Activated T-helper 1 cell treated with anti-CD3 and anti-CD28 coated beads, Interleukin-2, amount 50 U/mL, for 16 hours (primary cell): ENCODE data around the gene DUSP22.
"Not testable (repeated sequence)": the region's sequence is repeated elsewhere in the genome, so short reads cannot be mapped to it uniquely, and the experiment has no call there.

Experiments
- DNase-seq, 2 donors: peaks; one replicate each; pipeline ENCODE4 v3.0.0-alpha.2; 2020; ENCODE audit warnings: low read depth in 1 of 2, low spot score in 1 of 2

The DUSP22 gene, protein sequence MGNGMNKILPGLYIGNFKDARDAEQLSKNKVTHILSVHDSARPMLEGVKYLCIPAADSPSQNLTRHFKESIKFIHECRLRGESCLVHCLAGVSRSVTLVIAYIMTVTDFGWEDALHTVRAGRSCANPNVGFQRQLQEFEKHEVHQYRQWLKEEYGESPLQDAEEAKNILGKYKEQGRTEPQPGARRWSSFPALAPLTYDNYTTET

DNA sequence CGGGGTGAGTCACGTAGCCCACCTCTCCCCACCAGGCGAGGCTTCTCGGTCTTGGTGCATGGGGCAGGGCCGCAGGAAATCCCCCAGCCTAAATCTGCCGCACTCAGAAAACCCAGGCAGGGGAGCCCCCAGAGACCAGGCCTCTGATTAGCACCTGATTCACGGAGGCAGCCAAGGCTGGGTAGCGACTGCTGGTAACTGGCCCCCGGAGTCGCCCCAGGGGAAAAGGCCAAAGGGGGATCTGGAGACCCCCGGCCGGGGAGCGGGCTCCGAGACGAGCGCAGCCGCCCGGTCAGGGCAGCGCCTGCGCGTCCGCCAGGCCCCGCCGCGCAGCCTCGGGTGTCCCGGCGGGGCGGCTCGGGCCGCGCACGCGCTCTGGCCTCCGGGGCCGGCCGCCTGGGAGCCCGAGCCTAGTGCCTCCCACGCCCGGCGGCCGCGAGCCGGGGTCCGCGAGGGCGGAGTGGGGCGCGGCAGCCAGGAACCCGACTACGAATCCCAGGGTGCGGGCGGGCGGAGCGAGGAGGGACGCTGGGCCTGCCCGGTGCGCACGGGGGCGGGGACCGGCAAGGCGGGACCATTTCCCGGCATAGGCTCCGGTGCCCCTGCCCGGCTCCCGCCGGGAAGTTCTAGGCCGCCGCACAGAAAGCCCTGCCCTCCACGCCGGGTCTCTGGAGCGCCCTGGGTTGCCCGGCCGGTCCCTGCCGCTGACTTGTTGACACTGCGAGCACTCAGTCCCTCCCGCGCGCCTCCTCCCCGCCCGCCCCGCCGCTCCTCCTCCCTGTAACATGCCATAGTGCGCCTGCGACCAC is at the start of gene DUSP22:
Gene DUSP22 (plus strand): TSS at position 791 of the 809 bp plus-strand sequence. CDS start 53 bp downstream, outside the sequence.
- peak; percentile 53 to 70 for DNase-seq

DNA sequence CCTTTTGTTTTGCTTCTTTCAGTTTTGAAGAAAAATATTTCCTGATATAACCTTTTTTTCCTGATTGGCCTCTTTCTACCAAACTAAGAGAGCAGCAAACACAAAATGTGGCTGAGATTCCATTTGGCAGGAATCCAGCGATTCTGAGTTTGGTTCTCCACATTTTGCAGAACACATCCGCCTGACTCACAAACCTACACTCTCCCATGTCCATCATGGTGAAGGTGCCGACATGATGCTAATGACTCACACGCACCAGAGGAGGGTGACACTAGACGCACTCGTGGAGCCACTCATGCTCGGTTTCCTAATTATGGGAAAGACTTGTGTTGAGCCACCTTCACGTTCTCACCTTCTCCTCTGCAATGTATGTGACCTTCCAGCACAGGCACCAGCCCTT is 45.9 kb upstream of the DUSP22 start:
- DNase-seq: no peak

DNA sequence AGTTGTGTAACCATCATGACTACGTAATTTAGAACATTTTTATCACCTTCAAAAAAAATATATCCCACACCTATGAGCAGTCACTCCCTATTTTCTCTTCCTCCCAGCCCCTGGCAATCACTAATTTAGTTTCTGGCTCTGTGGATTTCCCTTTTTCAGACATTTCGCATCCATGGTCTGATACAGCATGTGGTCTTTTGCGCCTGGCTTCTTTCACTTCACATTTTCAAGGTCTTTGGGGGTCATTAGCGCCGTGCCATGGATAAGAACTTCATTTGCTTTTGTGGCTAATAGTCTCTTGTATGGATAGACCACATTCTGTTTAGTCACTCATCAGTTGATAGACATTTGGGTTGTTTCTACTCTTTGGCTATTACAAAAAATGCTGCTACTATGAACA is 44.9 kb upstream of the DUSP22 start:
- no peak for DNase-seq

DNA sequence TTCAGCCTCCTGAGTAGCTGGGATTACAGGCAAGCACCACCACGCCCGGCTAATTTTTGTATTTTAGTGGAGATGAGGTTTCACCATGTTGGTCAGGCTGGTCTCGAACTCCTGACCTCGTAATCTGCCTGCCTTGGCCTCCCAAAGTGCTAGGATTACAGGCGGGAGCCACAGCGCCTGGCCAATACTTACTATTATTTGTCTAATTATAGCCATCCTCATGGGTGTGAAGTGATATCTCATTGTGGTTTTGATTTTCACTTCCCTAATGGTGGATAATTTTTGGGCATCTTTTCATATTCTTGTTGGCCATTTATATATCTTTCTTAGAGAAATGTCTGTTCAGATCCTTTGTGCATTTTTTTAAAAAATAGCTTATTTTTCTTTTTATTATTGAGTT is 44.2 kb upstream of the DUSP22 start:
- not testable (repeated sequence) for DNase-seq

DNA sequence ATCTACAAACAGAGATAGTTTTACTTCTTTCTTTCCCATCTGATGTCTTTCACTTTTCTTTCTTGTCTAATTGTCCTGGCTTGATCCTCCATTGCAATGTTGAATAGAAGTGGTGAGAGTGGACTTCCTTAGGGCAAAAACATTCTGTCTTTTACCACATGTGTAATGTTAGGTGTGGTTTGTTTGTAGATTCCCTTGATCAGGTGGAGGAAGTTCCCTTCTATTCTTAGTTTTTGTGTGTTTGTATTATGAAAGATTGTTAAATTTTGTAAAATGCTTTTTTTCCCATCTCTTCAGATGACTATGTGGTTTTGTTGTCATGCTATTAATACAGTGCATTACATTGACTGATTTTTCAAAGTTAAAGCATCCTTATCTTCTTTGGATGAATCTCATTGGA is 41.6 kb upstream of the DUSP22 start:
- DNase-seq: no peak

DNA sequence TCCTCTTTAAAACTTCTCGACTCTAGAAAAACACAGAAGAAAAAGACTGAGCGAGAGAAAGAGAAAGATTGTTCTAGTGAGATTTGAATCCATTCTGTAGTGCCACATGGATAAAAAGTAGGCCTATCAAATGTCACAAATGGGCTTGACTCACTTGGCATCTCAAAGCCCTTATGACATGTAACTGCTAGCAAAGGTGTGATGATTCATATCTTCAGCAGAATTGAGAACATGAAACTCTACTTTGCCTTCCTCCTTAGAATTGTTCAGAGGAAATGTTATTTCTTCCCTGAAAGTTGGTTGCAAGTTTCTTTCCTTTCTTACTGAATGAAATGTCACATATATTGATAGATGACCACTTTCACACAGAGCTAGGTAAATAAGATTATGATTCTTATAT is 40.4 kb upstream of the DUSP22 start:
- DNase-seq: no peak

DNA sequence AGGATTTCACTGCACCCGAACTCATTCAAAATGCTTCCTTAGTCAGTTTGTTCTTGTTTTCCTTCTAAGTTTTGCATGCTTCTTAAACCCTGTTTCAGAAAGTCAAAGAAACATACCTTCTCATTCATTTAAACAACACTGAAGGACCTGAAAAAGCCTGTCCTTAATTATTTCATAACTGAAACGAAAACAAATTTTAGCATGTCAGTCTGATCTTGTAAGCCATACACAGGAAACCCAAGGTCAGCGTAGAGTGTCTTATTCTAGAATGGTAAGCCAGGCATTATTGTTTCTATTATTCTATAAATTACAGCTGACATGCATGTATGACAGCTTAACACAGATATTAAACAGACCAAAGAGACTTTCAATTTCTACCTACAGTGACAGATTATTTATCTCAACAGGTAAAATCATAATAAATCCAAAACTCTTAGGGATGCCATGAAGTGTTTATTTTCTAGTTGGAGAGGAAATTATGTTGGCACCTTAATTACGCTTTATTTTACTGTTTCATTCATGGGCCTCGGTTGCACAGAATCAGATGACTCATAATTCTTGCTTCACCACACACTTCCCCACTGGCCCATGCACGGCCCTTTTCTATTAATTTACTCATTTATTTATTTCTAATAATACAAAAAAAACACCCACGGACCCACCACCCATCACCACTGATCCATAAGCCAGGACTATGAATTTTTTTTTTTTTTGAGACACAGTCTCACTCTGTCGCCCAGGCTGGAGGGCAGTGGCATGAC is 39.3 kb upstream of the DUSP22 start:
- DNase-seq: no peak

DNA sequence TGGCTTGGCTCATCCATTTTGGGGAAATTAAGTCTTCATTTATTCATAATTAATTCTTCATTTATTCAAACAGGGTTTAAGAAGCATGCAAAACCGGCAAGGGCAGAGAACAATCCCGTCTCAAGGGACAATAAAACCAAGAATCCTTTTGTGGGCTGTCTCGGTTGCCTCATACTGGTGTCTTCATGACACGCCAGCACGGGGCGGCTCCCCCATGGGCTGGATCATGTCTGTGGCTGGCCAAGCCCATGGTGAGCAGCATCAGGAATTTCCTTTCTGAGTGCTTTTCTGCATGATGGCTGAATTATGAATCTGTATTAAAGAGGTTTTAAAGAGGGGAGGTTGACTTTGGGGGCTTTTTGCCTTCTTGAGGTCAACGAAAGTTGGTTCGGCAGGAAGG is 38.3 kb upstream of the DUSP22 start:
- no peak for DNase-seq

DNA sequence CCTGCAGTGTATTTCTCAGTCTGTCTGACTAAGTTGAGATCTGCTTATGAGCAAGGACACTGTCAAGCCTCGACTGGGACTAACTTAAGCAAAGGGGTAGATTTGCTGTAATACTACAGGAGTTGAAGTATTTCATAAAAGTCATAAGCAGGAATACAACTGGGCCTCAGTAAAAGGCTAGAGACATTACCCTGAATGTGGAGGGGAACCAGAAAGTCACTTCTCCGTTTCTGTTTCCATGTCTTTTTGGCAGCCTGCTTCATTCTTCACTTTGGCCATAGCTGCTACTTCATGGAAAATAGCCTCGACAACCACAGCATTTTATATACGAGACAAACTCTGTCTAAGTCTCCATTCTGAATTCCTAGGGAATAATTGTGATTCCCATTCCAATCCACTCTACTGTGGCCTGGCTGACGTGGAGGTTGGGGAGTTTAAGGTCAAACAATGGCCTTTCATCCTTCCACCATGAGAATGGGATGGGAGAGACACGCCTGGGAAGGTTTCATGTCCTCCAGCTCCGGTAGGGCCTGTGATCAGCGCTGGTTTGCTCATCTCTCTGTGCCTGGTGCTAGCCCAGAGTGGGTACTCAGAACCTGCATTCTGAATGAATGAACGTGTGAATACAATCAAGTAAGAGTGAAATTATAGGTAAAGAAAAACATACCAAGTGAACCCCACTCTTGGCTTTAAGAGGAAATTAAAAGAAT is 37.1 kb upstream of the DUSP22 start:
- DNase-seq: no peak

DNA sequence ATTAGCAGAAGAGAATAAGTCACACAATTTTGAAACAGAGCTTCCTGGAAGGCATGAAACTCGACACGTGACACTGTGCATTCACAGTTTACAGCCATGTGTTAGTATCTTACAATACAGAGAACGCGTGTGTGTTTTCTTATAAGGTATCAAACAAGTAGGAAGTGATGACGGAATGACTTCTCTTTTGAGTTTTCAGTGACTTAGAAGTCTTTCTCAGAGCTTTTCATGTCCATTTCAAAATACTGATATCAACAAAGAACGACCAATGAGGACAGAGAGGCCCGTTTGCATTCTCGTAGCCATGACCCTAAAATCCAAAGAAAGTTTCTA is 36.6 kb upstream of the DUSP22 start:
- DNase-seq: no peak

DNA sequence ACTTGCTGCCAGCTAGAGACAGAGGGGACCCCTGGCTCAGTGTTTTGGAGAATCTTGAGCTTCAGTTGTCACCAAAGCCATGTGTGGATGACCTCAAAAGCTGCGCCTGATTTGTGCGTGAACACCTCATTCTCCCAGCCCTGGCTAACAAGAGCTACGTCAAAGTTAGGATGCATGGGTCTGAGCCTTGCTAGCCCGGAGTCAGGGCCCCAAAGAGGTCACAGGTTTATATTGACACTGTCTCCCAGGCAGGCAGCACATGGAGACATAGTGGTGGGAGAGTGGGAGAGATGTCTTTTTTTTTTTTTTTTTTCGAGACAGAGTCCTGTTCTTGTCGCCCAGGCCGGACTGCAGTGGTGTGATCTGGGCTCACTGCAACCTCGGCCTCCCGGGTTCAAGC is 36.1 kb upstream of the DUSP22 start:
- DNase-seq: no peak

DNA sequence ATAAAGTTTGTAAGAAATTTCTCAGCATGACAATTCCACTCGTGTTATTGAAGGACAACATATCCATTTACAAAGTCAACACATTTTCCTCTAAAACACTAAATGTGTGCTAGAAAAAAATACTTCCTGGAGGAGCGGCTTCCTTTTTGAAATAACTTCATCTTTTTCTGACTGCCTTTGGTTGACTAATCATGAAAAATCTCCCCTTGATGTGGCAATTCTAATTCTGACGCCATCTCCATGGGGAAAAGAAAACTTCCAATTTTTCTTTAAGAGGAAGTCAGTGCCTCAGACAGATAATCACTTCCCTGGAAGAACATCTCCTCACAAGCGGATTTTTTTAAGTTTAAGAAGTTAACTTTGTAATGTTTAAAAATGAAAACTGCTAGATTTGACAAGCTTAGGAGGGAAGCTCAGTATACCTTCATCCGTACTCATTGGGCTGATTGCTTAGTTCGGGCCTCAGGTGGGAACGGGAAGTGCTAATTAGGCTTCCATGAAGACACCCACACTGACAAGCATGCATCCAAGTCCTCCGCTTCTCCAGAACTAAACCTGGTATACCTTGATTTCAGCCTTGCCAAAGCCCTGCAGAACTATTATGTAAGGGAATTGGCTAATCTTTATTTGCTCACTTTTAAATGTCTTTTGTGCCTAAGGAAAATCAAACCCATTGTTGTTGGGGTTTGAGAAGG is 35.1 kb upstream of the DUSP22 start:
- no peak for DNase-seq

DNA sequence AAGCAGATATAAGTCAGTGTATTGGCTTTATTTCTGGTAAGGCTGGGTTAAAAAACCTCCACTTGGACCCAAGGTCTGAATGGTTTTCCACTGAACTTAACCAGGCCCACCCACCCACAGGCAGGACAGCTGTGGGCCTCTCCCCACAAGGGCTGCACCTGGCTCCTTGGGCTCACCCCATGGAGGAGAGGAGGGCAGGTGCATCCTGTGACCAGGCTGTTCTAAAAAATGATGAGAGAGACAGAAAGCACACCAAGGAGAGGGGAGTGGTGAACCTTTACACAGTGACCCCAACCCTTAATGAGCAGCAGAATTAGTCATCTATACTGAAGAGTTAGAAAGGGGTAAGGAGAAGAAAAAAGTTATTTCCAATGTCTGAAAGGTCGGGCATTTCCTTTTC is 34.5 kb upstream of the DUSP22 start:
- no peak for DNase-seq

DNA sequence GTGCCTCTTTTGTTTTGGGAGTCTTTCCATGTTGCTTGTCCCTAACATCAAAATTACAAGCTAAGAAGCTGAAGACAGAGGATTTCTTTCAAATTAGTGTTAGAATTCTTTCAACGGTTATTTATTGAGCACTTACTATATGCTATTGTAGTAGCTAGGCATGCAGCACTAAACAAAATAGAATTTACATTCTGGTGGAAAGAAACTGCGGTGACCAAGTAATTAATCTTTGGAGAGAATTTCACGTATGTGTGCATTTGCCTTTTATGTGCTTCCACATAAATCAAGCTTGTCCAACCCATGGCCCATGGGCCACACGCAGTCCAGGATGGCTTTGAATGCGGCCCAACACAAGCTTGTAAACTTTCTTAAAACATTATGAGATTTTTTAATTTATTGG is 33.0 kb upstream of the DUSP22 start:
- no peak for DNase-seq

DNA sequence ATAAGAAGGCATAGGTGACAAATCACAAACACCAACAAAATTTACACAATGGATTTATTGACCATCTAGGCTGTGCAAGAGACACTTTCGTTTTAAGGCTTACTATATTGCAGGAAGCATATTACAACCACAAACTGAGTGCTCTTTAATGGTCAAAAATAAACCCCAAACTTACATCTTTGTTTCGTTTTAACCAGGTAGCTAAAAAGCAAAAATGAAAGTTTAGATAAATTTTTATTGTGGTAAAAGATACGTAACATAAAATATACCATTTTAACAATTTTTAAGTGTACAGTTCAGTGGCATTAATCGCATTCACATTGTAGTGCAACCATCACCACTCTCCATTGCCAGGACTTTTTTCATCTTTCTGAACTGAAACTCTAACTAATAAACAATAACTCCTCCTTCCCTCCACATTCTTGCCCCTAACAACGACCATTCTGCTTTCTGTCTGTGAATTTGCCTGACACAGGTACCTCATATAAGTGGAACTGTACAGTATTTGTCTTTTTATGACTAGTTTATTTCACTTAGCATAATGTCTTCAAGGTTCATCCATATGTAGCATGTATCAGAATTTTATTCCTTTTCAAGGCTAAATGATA is 32.3 kb upstream of the DUSP22 start:
- no peak for DNase-seq

DNA sequence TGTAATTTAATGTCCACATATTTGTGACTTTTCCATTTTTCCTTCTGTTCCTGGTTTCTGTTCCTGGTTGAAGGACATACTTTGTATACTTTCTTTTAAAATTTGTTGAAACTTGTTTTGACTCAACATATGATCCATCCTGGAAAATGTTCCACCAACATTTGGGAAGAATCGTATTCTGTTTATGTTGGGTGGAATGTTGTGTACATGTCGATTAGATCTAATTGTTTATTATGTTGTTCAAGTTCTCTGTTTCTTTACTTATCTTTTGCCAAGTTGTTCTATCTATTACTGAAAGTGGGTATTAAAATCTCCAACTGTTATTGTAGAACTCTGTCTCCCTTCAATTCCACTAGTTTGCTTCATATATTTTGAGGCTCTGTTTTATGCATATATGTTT is 27.7 kb upstream of the DUSP22 start:
- no peak for DNase-seq

DNA sequence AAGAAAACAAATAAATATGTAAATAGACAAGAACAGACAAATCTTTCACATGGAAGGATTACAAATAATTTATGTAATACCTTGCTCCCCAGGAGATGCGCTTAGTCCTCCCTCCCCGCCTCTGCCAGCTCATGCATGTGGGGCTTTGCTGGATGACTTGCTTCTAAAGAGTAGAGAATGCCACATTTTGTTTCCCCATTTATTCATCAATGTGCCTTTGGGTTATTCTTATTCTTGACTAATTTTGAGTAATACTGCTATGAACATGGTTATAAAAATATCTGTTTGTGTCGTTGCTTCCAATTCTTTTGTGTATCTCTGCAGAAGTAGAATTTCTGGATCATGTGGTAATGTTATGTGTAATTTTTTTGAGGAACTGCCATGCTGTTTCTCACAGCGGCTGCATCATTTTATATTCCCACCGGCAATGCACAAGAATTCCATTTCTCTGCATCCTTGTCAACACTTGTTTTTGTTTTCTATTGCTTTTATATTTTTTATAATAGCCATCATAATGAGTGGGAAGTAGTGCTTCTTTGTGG is 23.8 kb upstream of the DUSP22 start:
- no peak for DNase-seq

DNA sequence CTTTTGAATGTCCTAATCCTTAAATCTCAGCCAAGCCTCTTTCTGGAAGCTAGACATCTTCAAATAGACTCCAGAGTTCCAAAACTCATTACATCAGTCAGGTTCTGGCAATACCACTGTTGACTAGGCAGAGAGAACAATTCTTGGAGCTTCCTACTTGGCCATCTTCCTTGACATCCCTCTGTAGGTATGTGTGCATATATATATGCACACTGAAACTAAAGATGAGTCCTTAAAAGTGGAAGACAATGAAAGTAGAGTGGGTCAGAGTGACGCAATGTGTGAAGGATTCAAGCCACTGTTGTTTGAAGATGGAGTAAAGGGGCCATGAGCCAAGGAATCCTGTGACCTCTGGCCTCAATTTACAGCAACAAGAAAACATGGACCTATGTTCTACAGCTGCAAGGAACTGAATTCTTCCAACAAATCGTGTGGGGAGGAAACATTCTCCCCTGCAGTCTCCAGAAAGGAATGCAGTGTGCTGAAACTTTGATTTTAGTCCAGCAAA is 18.7 kb upstream of the DUSP22 start:
- no peak for DNase-seq

DNA sequence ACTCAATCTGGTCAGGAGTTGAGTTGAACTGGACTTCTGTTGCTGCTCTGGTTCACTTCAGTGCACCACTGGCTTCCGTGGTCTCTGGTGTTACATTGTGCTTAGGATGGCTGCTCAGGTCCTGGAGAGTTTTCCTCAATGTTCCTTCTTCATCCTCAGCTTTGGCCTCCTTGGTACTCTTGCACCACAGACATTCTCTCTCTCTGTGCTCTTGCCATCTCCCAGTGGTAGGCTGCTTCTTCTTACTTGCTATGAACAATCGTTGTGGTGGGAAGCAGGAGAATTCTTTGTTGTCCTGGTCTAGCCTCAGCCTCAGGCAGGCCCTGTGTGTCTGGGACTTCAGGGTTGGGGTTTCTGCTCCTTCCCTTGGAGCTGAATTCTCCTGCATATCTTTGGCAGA is 14.5 kb upstream of the DUSP22 start:
- no peak for DNase-seq

DNA sequence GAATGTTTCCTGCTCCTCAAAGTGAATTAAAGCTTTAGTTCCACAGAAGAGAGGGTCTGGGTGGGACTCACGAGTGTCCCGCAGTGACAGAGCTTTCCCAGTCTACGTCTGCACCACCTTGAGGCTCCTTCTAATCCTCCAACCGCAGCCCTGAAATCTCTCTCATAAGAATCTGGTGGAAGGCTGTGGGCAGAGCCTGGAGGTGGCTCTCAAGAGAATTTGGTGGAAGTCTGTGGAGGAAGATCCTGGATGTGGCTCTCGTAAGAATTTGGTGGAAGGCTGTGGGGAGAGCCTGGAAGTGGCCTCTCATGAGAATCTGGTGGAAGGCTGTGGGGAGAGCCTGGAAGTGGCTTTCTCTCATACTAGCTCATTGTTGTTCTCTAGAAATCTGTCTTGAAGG is 13.8 kb upstream of the DUSP22 start:
- no peak for DNase-seq
